ENCODE data around the gene TIMM22.

DNA sequence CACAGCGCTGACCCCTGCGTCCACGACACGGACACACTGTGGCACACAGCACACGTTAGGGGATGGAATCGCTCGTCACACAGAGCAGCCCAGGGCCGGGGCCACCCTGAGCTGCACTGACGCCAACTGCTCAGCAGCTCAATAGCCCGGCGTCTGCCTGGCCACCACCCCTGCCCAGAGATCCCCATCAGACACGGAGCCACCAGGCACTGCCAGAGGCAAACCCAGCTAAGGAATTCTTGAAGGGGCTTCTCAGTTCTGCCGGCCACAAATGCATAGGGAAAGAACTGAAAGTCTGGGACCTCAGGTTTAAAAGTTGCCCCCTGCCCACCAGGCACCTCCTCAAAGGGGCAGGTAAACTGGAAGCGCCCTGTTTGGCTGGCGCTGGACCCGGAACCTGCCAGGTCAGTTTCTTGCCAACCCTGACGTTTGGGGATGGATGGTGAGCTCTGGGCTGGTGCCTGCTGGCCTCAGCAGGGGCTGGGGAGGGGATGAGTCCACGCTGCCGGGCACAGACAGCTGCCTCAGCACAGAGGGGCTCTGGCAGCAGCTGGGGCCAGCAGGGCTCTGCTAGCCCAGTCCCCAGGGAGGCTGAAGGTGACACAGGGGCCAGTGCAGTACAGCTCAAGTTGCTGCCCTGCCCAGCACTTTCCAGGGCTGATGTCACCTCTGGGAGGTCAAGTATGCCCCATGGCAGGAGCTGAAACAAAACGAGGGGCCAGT, 33.2 kb downstream of the TIMM22 start:
- TF ChIP-seq, protein P1, sequence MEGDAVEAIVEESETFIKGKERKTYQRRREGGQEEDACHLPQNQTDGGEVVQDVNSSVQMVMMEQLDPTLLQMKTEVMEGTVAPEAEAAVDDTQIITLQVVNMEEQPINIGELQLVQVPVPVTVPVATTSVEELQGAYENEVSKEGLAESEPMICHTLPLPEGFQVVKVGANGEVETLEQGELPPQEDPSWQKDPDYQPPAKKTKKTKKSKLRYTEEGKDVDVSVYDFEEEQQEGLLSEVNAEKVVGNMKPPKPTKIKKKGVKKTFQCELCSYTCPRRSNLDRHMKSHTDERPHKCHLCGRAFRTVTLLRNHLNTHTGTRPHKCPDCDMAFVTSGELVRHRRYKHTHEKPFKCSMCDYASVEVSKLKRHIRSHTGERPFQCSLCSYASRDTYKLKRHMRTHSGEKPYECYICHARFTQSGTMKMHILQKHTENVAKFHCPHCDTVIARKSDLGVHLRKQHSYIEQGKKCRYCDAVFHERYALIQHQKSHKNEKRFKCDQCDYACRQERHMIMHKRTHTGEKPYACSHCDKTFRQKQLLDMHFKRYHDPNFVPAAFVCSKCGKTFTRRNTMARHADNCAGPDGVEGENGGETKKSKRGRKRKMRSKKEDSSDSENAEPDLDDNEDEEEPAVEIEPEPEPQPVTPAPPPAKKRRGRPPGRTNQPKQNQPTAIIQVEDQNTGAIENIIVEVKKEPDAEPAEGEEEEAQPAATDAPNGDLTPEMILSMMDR (conservative IDR thresholded peaks at IDR 0.05; ENCODE audit: low read depth, low read length) = no peak
- no peak for TF ChIP-seq EZH2 (IDR thresholded peaks at IDR 0.05; ENCODE audit: borderline replicate concordance, low read depth, low read length, poor library complexity, severe bottlenecking)

Data from A673 (cell line).